DOHH2 (cell line): ENCODE data around the gene MACROD1.

ENCODE experiments used
- H3F3A ChIP-seq: fragments of 200-600 bp; sonication (generic), shearing (Covaris generic); 2 replicates; pipeline ENCODE4 v1.6.0; 2016; ENCODE audit warnings: antibody characterized with exemption, mild to moderate bottlenecking; ENCODE audit not compliant: control insufficient read depth, insufficient read depth
- H3K27ac ChIP-seq: fragments of 200-600 bp; sonication (generic); 2 replicates; pipeline ENCODE4 v1.5.1; 2014; ENCODE audit warnings: low read depth, mild to moderate bottlenecking, low read length, moderate library complexity
- H3K27me3 ChIP-seq: fragments of 200-600 bp; sonication (generic); 2 replicates; pipeline ENCODE4 v1.6.1; 2014; ENCODE audit warnings: mild to moderate bottlenecking, low read length, mixed read lengths; ENCODE audit not compliant: control insufficient read depth
- H3K36me3 ChIP-seq: fragments of 200-600 bp; sonication (generic); 2 replicates; pipeline ENCODE4 v1.6.1; 2014; ENCODE audit warnings: mild to moderate bottlenecking, low read length, moderate library complexity, mixed read lengths; ENCODE audit not compliant: control insufficient read depth
- H3K4me1 ChIP-seq: fragments of 200-600 bp; sonication (generic); 2 replicates; pipeline ENCODE4 v1.6.1; 2014; ENCODE audit warnings: mild to moderate bottlenecking, low read length, mixed read lengths; ENCODE audit not compliant: control insufficient read depth
- H3K4me2 ChIP-seq: fragments of 200-600 bp; sonication (generic); 2 replicates; pipeline ENCODE4 v1.6.0; 2014; ENCODE audit warnings: mild to moderate bottlenecking, low read length, moderate library complexity
- H3K4me3 ChIP-seq: fragments of 200-600 bp; sonication (generic); 2 replicates; pipeline ENCODE4 v1.5.1; 2014; ENCODE audit warnings: mild to moderate bottlenecking, low read length, mixed read lengths
- H3K79me2 ChIP-seq: fragments of 200-600 bp; sonication (generic); 2 replicates; pipeline ENCODE4 v1.6.1; 2014; ENCODE audit warnings: mild to moderate bottlenecking, low read length, mixed read lengths; ENCODE audit not compliant: control insufficient read depth
- H3K9me2 ChIP-seq: fragments of 200-600 bp; sonication (generic); replicated peaks from 2 replicates; pipeline ENCODE4 v1.6.1; 2014; ENCODE audit warnings: mild to moderate bottlenecking, low read length, mixed read lengths; ENCODE audit not compliant: control insufficient read depth
- H3K9me3 ChIP-seq: fragments of 200-600 bp; sonication (generic); 2 replicates; pipeline ENCODE4 v1.6.1; 2014; ENCODE audit warnings: antibody characterized with exemption, low read length, mixed read lengths; ENCODE audit not compliant: control insufficient read depth, insufficient read depth
- H4K20me1 ChIP-seq: fragments of 200-600 bp; sonication (generic); 2 replicates; pipeline ENCODE4 v1.6.0; 2014; ENCODE audit warnings: low read depth, mild to moderate bottlenecking, antibody characterized with exemption, low read length, moderate library complexity; ENCODE audit not compliant: control insufficient read depth, insufficient read depth
- EZH2phosphoT487 ChIP-seq: fragments of 200-600 bp; sonication (generic); IDR thresholded peaks from 2 replicates; pipeline ENCODE4 v1.6.1; 2017; ENCODE audit warnings: borderline replicate concordance, mild to moderate bottlenecking, antibody characterized with exemption, low read length, moderate library complexity, mixed read lengths
- TF ChIP-seq, protein P1 (sequence below): fragments of 200-600 bp; sonication (generic); IDR thresholded peaks from one replicate; pipeline ENCODE4 v1.5.1; 2014; ENCODE audit warnings: antibody characterized with exemption, mild to moderate bottlenecking, low read depth, low read length; ENCODE audit not compliant: poor library complexity, severe bottlenecking

The MACROD1 gene

DNA sequence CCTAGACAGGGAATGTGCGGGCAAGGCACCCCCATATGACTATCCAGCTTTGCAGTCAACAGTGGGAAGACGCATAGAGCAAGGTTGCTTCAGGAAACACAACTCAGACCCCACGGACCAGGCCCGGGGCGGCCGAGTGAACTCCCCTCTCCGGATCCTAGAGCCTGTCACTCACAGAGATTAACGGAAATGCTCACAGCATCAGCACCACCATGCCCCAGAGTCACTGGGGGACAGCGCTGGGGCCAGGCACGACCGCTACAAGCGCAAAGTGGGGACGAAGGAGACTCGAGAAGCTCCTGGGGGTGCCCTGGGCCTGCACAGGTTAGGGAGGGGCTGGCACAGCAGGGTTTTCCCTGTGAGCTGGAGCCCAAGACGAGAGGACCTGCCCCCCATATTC lies 15.9 kb downstream of the MACROD1 start:
- TF ChIP-seq EZH2phosphoT487, result no peak
- TF ChIP-seq, protein P1, sequence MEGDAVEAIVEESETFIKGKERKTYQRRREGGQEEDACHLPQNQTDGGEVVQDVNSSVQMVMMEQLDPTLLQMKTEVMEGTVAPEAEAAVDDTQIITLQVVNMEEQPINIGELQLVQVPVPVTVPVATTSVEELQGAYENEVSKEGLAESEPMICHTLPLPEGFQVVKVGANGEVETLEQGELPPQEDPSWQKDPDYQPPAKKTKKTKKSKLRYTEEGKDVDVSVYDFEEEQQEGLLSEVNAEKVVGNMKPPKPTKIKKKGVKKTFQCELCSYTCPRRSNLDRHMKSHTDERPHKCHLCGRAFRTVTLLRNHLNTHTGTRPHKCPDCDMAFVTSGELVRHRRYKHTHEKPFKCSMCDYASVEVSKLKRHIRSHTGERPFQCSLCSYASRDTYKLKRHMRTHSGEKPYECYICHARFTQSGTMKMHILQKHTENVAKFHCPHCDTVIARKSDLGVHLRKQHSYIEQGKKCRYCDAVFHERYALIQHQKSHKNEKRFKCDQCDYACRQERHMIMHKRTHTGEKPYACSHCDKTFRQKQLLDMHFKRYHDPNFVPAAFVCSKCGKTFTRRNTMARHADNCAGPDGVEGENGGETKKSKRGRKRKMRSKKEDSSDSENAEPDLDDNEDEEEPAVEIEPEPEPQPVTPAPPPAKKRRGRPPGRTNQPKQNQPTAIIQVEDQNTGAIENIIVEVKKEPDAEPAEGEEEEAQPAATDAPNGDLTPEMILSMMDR, result no peak
- H3K27ac ChIP-seq, result no peak overlapping the region

GRCh38 chr11:64148917-64149617 lies 16.8 kb downstream of the MACROD1 start:
- Histone ChIP-seq H3K27ac (no peak overlapping the region), H3K9me2 (no peaks in the 10 kb centered on the region), H3K4me3 (no peak overlapping the region), H4K20me1 (no peaks in the 10 kb centered on the region), H3K4me2 (no peak overlapping the region), H3F3A (no peaks in the 10 kb centered on the region), H3K79me2 (no peaks in the 10 kb centered on the region), H3K27me3 (no peaks in the 10 kb centered on the region), H3K36me3 (no peaks in the 10 kb centered on the region), H3K9me3 (no peaks in the 10 kb centered on the region), H3K4me1 (no peaks in the 10 kb centered on the region)
- no peak for TF ChIP-seq EZH2phosphoT487
- TF ChIP-seq, protein P1, result peak; percentile 43

More for the DNA sequence above, 15.9 kb downstream of the MACROD1 start:
- H3K4me2 ChIP-seq, result no peak overlapping the region
- no peak overlapping the region for H3K4me3 ChIP-seq
- no peaks in the 10 kb centered on the region for H3F3A ChIP-seq
- H4K20me1 ChIP-seq, result no peaks in the 10 kb centered on the region
- H3K4me1 ChIP-seq, result no peaks in the 10 kb centered on the region
- H3K9me2 ChIP-seq, result no peaks in the 10 kb centered on the region
- no peaks in the 10 kb centered on the region for H3K27me3 ChIP-seq
- no peaks in the 10 kb centered on the region for H3K36me3 ChIP-seq
- H3K9me3 ChIP-seq, result no peaks in the 10 kb centered on the region
- no peaks in the 10 kb centered on the region for H3K79me2 ChIP-seq

- no peak overlapping the region for H3K4me3 ChIP-seq
Observed at GRCh38 chr11:64148226-64148916, 17.5 kb downstream of the MACROD1 start.

More at GRCh38 chr11:64148226-64148916, 17.5 kb downstream of the MACROD1 start:
- Histone ChIP-seq H3K4me1 (no peaks in the 10 kb centered on the region), H3K9me2 (no peaks in the 10 kb centered on the region), H4K20me1 (no peaks in the 10 kb centered on the region), H3F3A (no peaks in the 10 kb centered on the region), H3K36me3 (no peaks in the 10 kb centered on the region), H3K4me2 (no peak overlapping the region), H3K27me3 (no peaks in the 10 kb centered on the region), H3K27ac (no peak overlapping the region), H3K9me3 (no peaks in the 10 kb centered on the region), H3K79me2 (no peaks in the 10 kb centered on the region)
- TF ChIP-seq, protein P1, result peak; percentile 93
- TF ChIP-seq EZH2phosphoT487, result no peak
